K562 (cell line): ENCODE measurements around the gene RELCH. TPM values are rescaled to one million over a fixed set of nuclear protein-coding genes. Genes with fewer than 3 reads are reported as not detected.

Source experiments
- BCL6 ChIP-seq: fragments of 250-450 bp; sonication (Bioruptor Pico); IDR thresholded peaks from 2 replicates; pipeline ENCODE4 v1.4.0; 2020
- BRF2 ChIP-seq: IDR thresholded peaks from 3 replicates; pipeline ENCODE4 v1.6.1; 2011; ENCODE audit warnings: borderline replicate concordance, mild to moderate bottlenecking; ENCODE audit not compliant: insufficient read length, insufficient read depth
- CAMTA2 ChIP-seq: fragments of 250-450 bp; sonication (Bioruptor Pico); conservative IDR thresholded peaks from 2 replicates; pipeline ENCODE4 v1.5.1; 2022
- CHCHD3 ChIP-seq: fragments of 250-450 bp; sonication (Bioruptor Pico); IDR thresholded peaks from 2 replicates; pipeline ENCODE4 v2.1.2; 2022; ENCODE audit warnings: mild to moderate bottlenecking
- CLOCK ChIP-seq: fragments of 250-450 bp; sonication (Bioruptor Pico); IDR thresholded peaks from 2 replicates; pipeline ENCODE4 v1.4.0; 2020; ENCODE audit warnings: mild to moderate bottlenecking, moderate library complexity, borderline replicate concordance
- E2F5 ChIP-seq: sonication (generic); formaldehyde crosslinking; IDR thresholded peaks from 2 replicates; pipeline ENCODE4 v1.8.0; 2022; ENCODE audit warnings: mild to moderate bottlenecking, missing genetic modification reagents
- FIP1L1 ChIP-seq: fragments of 200-400 bp; formaldehyde crosslinking; IDR thresholded peaks from 2 replicates; pipeline ENCODE4 v1.6.1; 2018; ENCODE audit warnings: mild to moderate bottlenecking, low read depth, low read length; ENCODE audit not compliant: poor library complexity, severe bottlenecking
- FOXJ3 ChIP-seq: sonication (generic); formaldehyde crosslinking; IDR thresholded peaks from 2 replicates; pipeline ENCODE4 v1.4.0; 2020; ENCODE audit warnings: mild to moderate bottlenecking, missing genetic modification reagents
- GABPA ChIP-seq: fragments of 200-800 bp; sonication (Bioruptor generic); conservative IDR thresholded peaks from 2 replicates; pipeline ENCODE4 v1.6.1; 2016; ENCODE audit warnings: low read depth, missing genetic modification characterization, missing compliant biosample characterization
- ILF3 ChIP-seq: fragments of 450-650 bp; IDR thresholded peaks from 2 replicates; pipeline ENCODE4 v1.6.1; 2018; ENCODE audit warnings: antibody characterized with exemption, mild to moderate bottlenecking, moderate library complexity, borderline replicate concordance
- NEUROD1 ChIP-seq: fragments of 150-350 bp; IDR thresholded peaks from 2 replicates; pipeline ENCODE4 v1.6.1; 2014; ENCODE audit warnings: borderline replicate concordance, low read length, low read depth; ENCODE audit not compliant: partially characterized antibody
- PCBP2 ChIP-seq: fragments of 200-400 bp; formaldehyde crosslinking; IDR thresholded peaks from 2 replicates; pipeline ENCODE4 v1.6.1; 2018; ENCODE audit warnings: low read length, low read depth, mild to moderate bottlenecking, moderate library complexity; ENCODE audit not compliant: poor library complexity, severe bottlenecking
- POLR2G ChIP-seq: fragments of 200-400 bp; formaldehyde crosslinking; IDR thresholded peaks from 2 replicates; pipeline ENCODE4 v1.6.1; 2017; ENCODE audit warnings: low read depth, mild to moderate bottlenecking, antibody characterized with exemption, low read length, moderate library complexity
- SETDB1 ChIP-seq: IDR thresholded peaks from one replicate; pipeline ENCODE4 v1.6.1; 2012; ENCODE audit warnings: low read length, control low read depth, inconsistent platforms
- TCF7 ChIP-seq: sonication (generic); IDR thresholded peaks from 2 replicates; pipeline ENCODE4 v1.6.1; 2016; ENCODE audit warnings: antibody characterized with exemption, borderline replicate concordance
- THRA ChIP-seq: fragments of 450-650 bp; IDR thresholded peaks from 2 replicates; pipeline ENCODE4 v1.6.1; 2017; ENCODE audit warnings: mild to moderate bottlenecking, moderate library complexity
- ZNF655 ChIP-seq: fragments of 250-450 bp; sonication (Bioruptor Pico); IDR thresholded peaks from 2 replicates; pipeline ENCODE4 v1.5.0; 2021
- polyA plus RNA-seq, 8 experiments: library from polyadenylated mRNA; depleted of rRNA in 4 of 8; stranded (reverse) in 5 of 8; unstranded in 3 of 8; fragments of >200 nt; fragmentation: Nextera tagmentation in 2 of 8; fragmentation: Illumina TruSeq in 1 of 8; extraction: Ambion mirVana in 2 of 8; extraction: Trizol in 1 of 8; gene quantifications; 2 replicates each; pipeline versions ENCODE4 v1.2.1 to v1.2.3, GENCODE V29; 2011 to 2014; ENCODE audit warnings: inconsistent platforms in 1 of 8, missing spikeins in 1 of 8
- total RNA-seq, 7 experiments: library from RNA; depleted of rRNA in 6 of 7; stranded (reverse); fragments of >200 nt in 6 of 7; fragmentation: Illumina TruSeq in 2 of 7; extraction: Trizol in 2 of 7; gene quantifications; 2 replicates each; pipeline versions ENCODE4 v1.2.1 to v1.2.3, GENCODE V29; 2011 to 2021; ENCODE audit warnings: low replicate concordance in 1 of 7

RELCH gene
- total and polyA plus RNA-seq, 9 of the 15 experiments (the other 6 are each of a cell fraction or from before 2014, with no cell fraction given) = 1.4 to 13.6 (median 7.6) TPM

GRCh38 chr18:62187543-62188510 lies 772 bp downstream of the RELCH start (continued):
- TF ChIP-seq TCF7 (no peak), CLOCK (CRISPR knock-in tag) (no peak), FIP1L1 (no peak), PCBP2 (no peak), POLR2G (peak; percentile 14), GABPA (tag) (no peak), SETDB1 (no peak), NEUROD1 (no peak), CAMTA2 (CRISPR knock-in tag) (no peak), CHCHD3 (CRISPR knock-in tag) (no peak), E2F5 (CRISPR knock-in tag) (0 out of 2 replicates have a peak, but pooled peaks have one; percentile 38), ILF3 (no peak), BRF2 (no peak), BCL6 (CRISPR knock-in tag) (no peak), ZNF655 (CRISPR knock-in tag) (no peak), FOXJ3 (no peak), THRA (no peak)
